Dendritic cell treated with granulocyte-macrophage colony-stimulating factor and Interleukin-4, amounts not matched to agents 40 ng/mL and 50 ng/mL, for 4 days (primary cell): Measurements from ENCODE around the gene SECTM1.

ENCODE experiments used
- H3K27ac Mint-ChIP-seq: one replicate; pipeline ENCODE4 v1.8.0; 2022; ENCODE audit warnings: mild to moderate bottlenecking, mixed read lengths
- H3K27me3 Mint-ChIP-seq: one replicate; pipeline ENCODE4 v1.8.0; 2022; ENCODE audit warnings: mild to moderate bottlenecking, mixed read lengths
- H3K36me3 Mint-ChIP-seq: one replicate; pipeline ENCODE4 v1.8.0; 2022; ENCODE audit warnings: low read depth, mixed read lengths
- H3K4me1 Mint-ChIP-seq: one replicate; pipeline ENCODE4 v1.8.0; 2022; ENCODE audit warnings: low read depth, mixed read lengths
- H3K4me3 Mint-ChIP-seq: one replicate; pipeline ENCODE4 v1.8.0; 2022; ENCODE audit warnings: mild to moderate bottlenecking, moderate library complexity, mixed read lengths
- H3K9me3 Mint-ChIP-seq: one replicate; pipeline ENCODE4 v1.8.0; 2022; ENCODE audit warnings: mixed read lengths
- intact Hi-C: fragments of 100-400 bp; cut with micrococcal nuclease; formaldehyde crosslinking; loops from one replicate; pipeline ENCODE4 v1.15.0; 2022

Gene SECTM1

GRCh38 chr17:82287868-82288801, 45.4 kb downstream of the SECTM1 start:
- intact Hi-C loops, result no loop called here
- Mint-ChIP-seq H3K4me3 (no peak overlapping the region), H3K27ac (peak overlapping the region; percentile 70), H3K4me1 (peaks cover 29% of the 10 kb centered on the region), H3K36me3 (no peaks in the 10 kb centered on the region), H3K9me3 (no peaks in the 10 kb centered on the region), H3K27me3 (peaks cover 14% of the 10 kb centered on the region)

- Mint-ChIP-seq H3K36me3 (no peaks in the 10 kb centered on the region), H3K27me3 (peaks cover 14% of the 10 kb centered on the region), H3K4me1 (peaks cover 38% of the 10 kb centered on the region), H3K27ac (peak overlapping the region; percentile 70), H3K4me3 (no peak overlapping the region), H3K9me3 (no peaks in the 10 kb centered on the region)
- intact Hi-C loops, result no loop called here
These were observed 46.3 kb downstream of the SECTM1 start for GRCh38 chr17:82287013-82287867.

- no peaks in the 10 kb centered on the region for H3K36me3 Mint-ChIP-seq
- H3K4me3 Mint-ChIP-seq, result no peak overlapping the region
- H3K27me3 Mint-ChIP-seq, result peaks cover 17% of the 10 kb centered on the region
- H3K9me3 Mint-ChIP-seq, result no peaks in the 10 kb centered on the region
- peaks cover 47% of the 10 kb centered on the region for H3K4me1 Mint-ChIP-seq
- H3K27ac Mint-ChIP-seq, result no peak overlapping the region
- intact Hi-C loops, result no loop called here
These were observed 48.4 kb downstream of the SECTM1 start for GRCh38 chr17:82285141-82285540.

- H3K4me1 Mint-ChIP-seq, result peaks cover 62% of the 10 kb centered on the region
- H3K27me3 Mint-ChIP-seq, result peaks cover 17% of the 10 kb centered on the region
- peaks cover 1% of the 10 kb centered on the region for H3K36me3 Mint-ChIP-seq
- intact Hi-C loops, result no loop called here
- H3K27ac Mint-ChIP-seq, result peak overlapping the region; percentile 20
- no peak overlapping the region for H3K4me3 Mint-ChIP-seq
- no peaks in the 10 kb centered on the region for H3K9me3 Mint-ChIP-seq
These were observed 50.3 kb downstream of the SECTM1 start for GRCh38 chr17:82283208-82283749.

- Mint-ChIP-seq H3K27ac (peak overlapping the region; percentile 20), H3K4me3 (no peak overlapping the region)
These were observed 51.0 kb downstream of the SECTM1 start for GRCh38 chr17:82282239-82283207.

GRCh38 chr17:82281502-82282238, 51.9 kb downstream of the SECTM1 start:
- Mint-ChIP-seq H3K27ac (no peak overlapping the region), H3K36me3 (peaks cover 7% of the 10 kb centered on the region), H3K27me3 (peaks cover 10% of the 10 kb centered on the region), H3K9me3 (no peaks in the 10 kb centered on the region), H3K4me3 (no peak overlapping the region), H3K4me1 (peaks cover 67% of the 10 kb centered on the region)
- intact Hi-C loops, result no loop called here

More at GRCh38 chr17:82282239-82283207, 51.0 kb downstream of the SECTM1 start:
- Mint-ChIP-seq H3K4me1 (peaks cover 62% of the 10 kb centered on the region), H3K27me3 (peaks cover 12% of the 10 kb centered on the region), H3K9me3 (no peaks in the 10 kb centered on the region), H3K36me3 (peaks cover 7% of the 10 kb centered on the region)
- intact Hi-C loops, result no loop called here

- H3K27ac Mint-ChIP-seq, result no peak overlapping the region
These were observed 52.5 kb downstream of the SECTM1 start for GRCh38 chr17:82281076-82281475.

GRCh38 chr17:82280537-82280936, 53.0 kb downstream of the SECTM1 start:
- H3K27ac Mint-ChIP-seq, result no peak overlapping the region
- intact Hi-C loops, result no loop called here
- H3K27me3 Mint-ChIP-seq, result peaks cover 10% of the 10 kb centered on the region
- no peaks in the 10 kb centered on the region for H3K9me3 Mint-ChIP-seq
- peaks cover 7% of the 10 kb centered on the region for H3K36me3 Mint-ChIP-seq
- H3K4me3 Mint-ChIP-seq, result no peak overlapping the region
- peaks cover 73% of the 10 kb centered on the region for H3K4me1 Mint-ChIP-seq

More at GRCh38 chr17:82281076-82281475, 52.5 kb downstream of the SECTM1 start:
- peaks cover 10% of the 10 kb centered on the region for H3K27me3 Mint-ChIP-seq
- H3K9me3 Mint-ChIP-seq, result no peaks in the 10 kb centered on the region
- no peak overlapping the region for H3K4me3 Mint-ChIP-seq
- peaks cover 73% of the 10 kb centered on the region for H3K4me1 Mint-ChIP-seq
- peaks cover 7% of the 10 kb centered on the region for H3K36me3 Mint-ChIP-seq
- intact Hi-C loops, result no loop called here

- H3K27me3 Mint-ChIP-seq, result peaks cover 10% of the 10 kb centered on the region
- no peaks in the 10 kb centered on the region for H3K9me3 Mint-ChIP-seq
- peak overlapping the region; percentile 45 for H3K4me3 Mint-ChIP-seq
- intact Hi-C loops, result no loop called here
- peaks cover 79% of the 10 kb centered on the region for H3K4me1 Mint-ChIP-seq
- peaks cover 7% of the 10 kb centered on the region for H3K36me3 Mint-ChIP-seq
- H3K27ac Mint-ChIP-seq, result peak overlapping the region; percentile 96
These were observed 54.7 kb downstream of the SECTM1 start for GRCh38 chr17:82278786-82279391.

- Mint-ChIP-seq H3K27ac (peak overlapping the region; percentile 96), H3K4me1 (peaks cover 73% of the 10 kb centered on the region), H3K9me3 (no peaks in the 10 kb centered on the region), H3K36me3 (peaks cover 12% of the 10 kb centered on the region), H3K27me3 (peaks cover 4% of the 10 kb centered on the region), H3K4me3 (no peak overlapping the region)
- intact Hi-C loops, result no loop called here
These were observed 55.3 kb downstream of the SECTM1 start for GRCh38 chr17:82278308-82278707.

GRCh38 chr17:82277851-82278250, 55.7 kb downstream of the SECTM1 start:
- Mint-ChIP-seq H3K36me3 (peaks cover 15% of the 10 kb centered on the region), H3K27ac (peak overlapping the region; percentile 96), H3K9me3 (no peaks in the 10 kb centered on the region), H3K4me1 (peaks cover 69% of the 10 kb centered on the region), H3K27me3 (peaks cover 3% of the 10 kb centered on the region), H3K4me3 (no peak overlapping the region)
- intact Hi-C loops, result no loop called here

- intact Hi-C loops, result no loop called here
- Mint-ChIP-seq H3K4me1 (peaks cover 68% of the 10 kb centered on the region), H3K27ac (peak overlapping the region; percentile 40), H3K9me3 (no peaks in the 10 kb centered on the region), H3K4me3 (no peak overlapping the region), H3K36me3 (peaks cover 23% of the 10 kb centered on the region), H3K27me3 (peaks cover 3% of the 10 kb centered on the region)
These were observed 56.6 kb downstream of the SECTM1 start for GRCh38 chr17:82276938-82277337.
